HEK293 (cell line): ENCODE results near the gene RTTN.

Experiments
- CTCF ChIA-PET: fragments of 350-600 bp; formaldehyde crosslinking; extraction: SDS; loops from one replicate; lab custom pipeline; 2021; ENCODE audit warnings: antibody characterized with exemption; lab: Yijun Ruan, JAX
- POLR2A ChIA-PET: fragments of 300-600 bp; formaldehyde crosslinking; extraction: SDS; loops from one replicate; lab custom pipeline; 2020; ENCODE audit warnings: antibody characterized with exemption, inconsistent platforms; lab: Yijun Ruan, JAX
- H3K27ac ChIP-seq: fragments of 200-500 bp; sonication (Bioruptor generic); 2 replicates; pipeline ENCODE4 v1.5.1; 2014; ENCODE audit warnings: low read depth, low read length, control low read depth, inconsistent platforms; ENCODE audit errors: extremely low read depth
- H3K36me3 ChIP-seq, 2 experiments: fragments of 200-500 bp in 1 of 2; sonication (Bioruptor generic) in 1 of 2; 1 replicate in 1 of 2; 2 replicates in 1 of 2; pipeline ENCODE4 v1.5.1; 2014 to 2017; ENCODE audit warnings: inconsistent platforms in 2 of 2, low read length in 2 of 2; ENCODE audit not compliant: control insufficient read depth in 2 of 2, insufficient read depth in 1 of 2
- H3K4me1 ChIP-seq: fragments of 200-500 bp; sonication (Bioruptor generic); 2 replicates; pipeline ENCODE4 v1.5.1; 2014; ENCODE audit warnings: mild to moderate bottlenecking, low read length, inconsistent platforms; ENCODE audit not compliant: control insufficient read depth, insufficient read depth
- H3K4me3 ChIP-seq: 2 replicates; pipeline ENCODE4 v1.5.1; 2011; ENCODE audit warnings: low read depth, mild to moderate bottlenecking, control low read depth, low read length, moderate library complexity
- H3K9me3 ChIP-seq: fragments of 200-500 bp; sonication (Bioruptor generic); 2 replicates; pipeline ENCODE4 v1.5.1; 2014; ENCODE audit warnings: low read depth, low read length, inconsistent platforms; ENCODE audit not compliant: control insufficient read depth, insufficient read depth
- FEZF1 ChIP-seq: fragments of 450-650 bp; formaldehyde crosslinking; IDR thresholded peaks from 2 replicates; pipeline ENCODE4 v1.5.1; 2016; ENCODE audit warnings: missing biosample characterization, missing genetic modification characterization
- KLF9 ChIP-seq: fragments of 450-650 bp; formaldehyde crosslinking; IDR thresholded peaks from 2 replicates; pipeline ENCODE4 v1.5.1; 2016; ENCODE audit warnings: missing biosample characterization, missing genetic modification characterization, low read depth
- REPIN1 ChIP-seq: fragments of 450-650 bp; formaldehyde crosslinking; IDR thresholded peaks from 2 replicates; pipeline ENCODE4 v1.5.1; 2017; ENCODE audit warnings: missing biosample characterization, missing genetic modification characterization, low read depth
- ZNF184 ChIP-seq: fragments of 450-650 bp; IDR thresholded peaks from 2 replicates; pipeline ENCODE4 v1.5.1; 2018; ENCODE audit warnings: missing biosample characterization, mild to moderate bottlenecking, missing genetic modification characterization
- ZNF19 ChIP-seq: fragments of 450-650 bp; formaldehyde crosslinking; IDR thresholded peaks from 2 replicates; pipeline ENCODE4; 2016; ENCODE audit warnings: missing biosample characterization, missing genetic modification characterization, low read depth
- ZNF214 ChIP-seq: fragments of 450-650 bp; formaldehyde crosslinking; IDR thresholded peaks from 2 replicates; pipeline ENCODE4 v1.5.1; 2017; ENCODE audit warnings: missing biosample characterization, mild to moderate bottlenecking, missing genetic modification characterization, borderline replicate concordance
- ZNF324 ChIP-seq: fragments of 450-650 bp; formaldehyde crosslinking; IDR thresholded peaks from 2 replicates; pipeline ENCODE4 v1.5.1; 2016; ENCODE audit warnings: missing biosample characterization, missing genetic modification characterization
- ZNF354C ChIP-seq: fragments of 450-650 bp; formaldehyde crosslinking; IDR thresholded peaks from 2 replicates; pipeline ENCODE4 v1.5.1; 2016; ENCODE audit warnings: missing biosample characterization, missing genetic modification characterization, low read depth, borderline replicate concordance
- ZNF426 ChIP-seq: fragments of 450-650 bp; formaldehyde crosslinking; IDR thresholded peaks from 2 replicates; pipeline ENCODE4 v1.5.1; 2017; ENCODE audit warnings: missing biosample characterization, missing genetic modification characterization, mild to moderate bottlenecking, inconsistent platforms, moderate library complexity
- ZNF629 ChIP-seq: fragments of 450-650 bp; formaldehyde crosslinking; IDR thresholded peaks from 2 replicates; pipeline ENCODE4 v1.5.1; 2017; ENCODE audit warnings: missing biosample characterization, missing genetic modification characterization
- ZNF843 ChIP-seq: fragments of 450-650 bp; formaldehyde crosslinking; IDR thresholded peaks from 2 replicates; pipeline ENCODE4 v1.5.1; 2016; ENCODE audit warnings: missing biosample characterization, missing genetic modification characterization
- ZSCAN23 ChIP-seq: fragments of 450-650 bp; formaldehyde crosslinking; IDR thresholded peaks from 2 replicates; pipeline ENCODE4 v1.5.1; 2016; ENCODE audit warnings: missing biosample characterization, missing genetic modification characterization
- TF ChIP-seq, protein P1 (sequence below): fragments of 450-650 bp; formaldehyde crosslinking; IDR thresholded peaks from 2 replicates; pipeline ENCODE4 v1.5.0; 2017; ENCODE audit warnings: missing biosample characterization, missing genetic modification characterization, borderline replicate concordance
- TF ChIP-seq, protein P2 (sequence below): fragments of 450-650 bp; formaldehyde crosslinking; IDR thresholded peaks from 2 replicates; pipeline ENCODE4 v1.5.1; 2016; ENCODE audit warnings: missing biosample characterization, missing genetic modification characterization, borderline replicate concordance

Gene RTTN

GRCh38 chr18:70190529-70190928 is 15.0 kb downstream of the RTTN start (continued):
- TF ChIP-seq, protein P1, sequence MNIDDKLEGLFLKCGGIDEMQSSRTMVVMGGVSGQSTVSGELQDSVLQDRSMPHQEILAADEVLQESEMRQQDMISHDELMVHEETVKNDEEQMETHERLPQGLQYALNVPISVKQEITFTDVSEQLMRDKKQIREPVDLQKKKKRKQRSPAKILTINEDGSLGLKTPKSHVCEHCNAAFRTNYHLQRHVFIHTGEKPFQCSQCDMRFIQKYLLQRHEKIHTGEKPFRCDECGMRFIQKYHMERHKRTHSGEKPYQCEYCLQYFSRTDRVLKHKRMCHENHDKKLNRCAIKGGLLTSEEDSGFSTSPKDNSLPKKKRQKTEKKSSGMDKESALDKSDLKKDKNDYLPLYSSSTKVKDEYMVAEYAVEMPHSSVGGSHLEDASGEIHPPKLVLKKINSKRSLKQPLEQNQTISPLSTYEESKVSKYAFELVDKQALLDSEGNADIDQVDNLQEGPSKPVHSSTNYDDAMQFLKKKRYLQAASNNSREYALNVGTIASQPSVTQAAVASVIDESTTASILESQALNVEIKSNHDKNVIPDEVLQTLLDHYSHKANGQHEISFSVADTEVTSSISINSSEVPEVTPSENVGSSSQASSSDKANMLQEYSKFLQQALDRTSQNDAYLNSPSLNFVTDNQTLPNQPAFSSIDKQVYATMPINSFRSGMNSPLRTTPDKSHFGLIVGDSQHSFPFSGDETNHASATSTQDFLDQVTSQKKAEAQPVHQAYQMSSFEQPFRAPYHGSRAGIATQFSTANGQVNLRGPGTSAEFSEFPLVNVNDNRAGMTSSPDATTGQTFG (tag by site-specific recombination): no peak
- TF ChIP-seq FEZF1 (tag by site-specific recombination) (no peak), ZNF214 (tag by site-specific recombination) (no peak), ZNF843 (tag by site-specific recombination) (no peak), ZNF354C (tag by site-specific recombination) (no peak), ZSCAN23 (tag by site-specific recombination) (no peak), ZNF184 (tag by site-specific recombination) (no peak), KLF9 (tag by site-specific recombination) (no peak), ZNF426 (tag by site-specific recombination) (no peak), REPIN1 (tag by site-specific recombination) (no peak)
- TF ChIP-seq, protein P2, sequence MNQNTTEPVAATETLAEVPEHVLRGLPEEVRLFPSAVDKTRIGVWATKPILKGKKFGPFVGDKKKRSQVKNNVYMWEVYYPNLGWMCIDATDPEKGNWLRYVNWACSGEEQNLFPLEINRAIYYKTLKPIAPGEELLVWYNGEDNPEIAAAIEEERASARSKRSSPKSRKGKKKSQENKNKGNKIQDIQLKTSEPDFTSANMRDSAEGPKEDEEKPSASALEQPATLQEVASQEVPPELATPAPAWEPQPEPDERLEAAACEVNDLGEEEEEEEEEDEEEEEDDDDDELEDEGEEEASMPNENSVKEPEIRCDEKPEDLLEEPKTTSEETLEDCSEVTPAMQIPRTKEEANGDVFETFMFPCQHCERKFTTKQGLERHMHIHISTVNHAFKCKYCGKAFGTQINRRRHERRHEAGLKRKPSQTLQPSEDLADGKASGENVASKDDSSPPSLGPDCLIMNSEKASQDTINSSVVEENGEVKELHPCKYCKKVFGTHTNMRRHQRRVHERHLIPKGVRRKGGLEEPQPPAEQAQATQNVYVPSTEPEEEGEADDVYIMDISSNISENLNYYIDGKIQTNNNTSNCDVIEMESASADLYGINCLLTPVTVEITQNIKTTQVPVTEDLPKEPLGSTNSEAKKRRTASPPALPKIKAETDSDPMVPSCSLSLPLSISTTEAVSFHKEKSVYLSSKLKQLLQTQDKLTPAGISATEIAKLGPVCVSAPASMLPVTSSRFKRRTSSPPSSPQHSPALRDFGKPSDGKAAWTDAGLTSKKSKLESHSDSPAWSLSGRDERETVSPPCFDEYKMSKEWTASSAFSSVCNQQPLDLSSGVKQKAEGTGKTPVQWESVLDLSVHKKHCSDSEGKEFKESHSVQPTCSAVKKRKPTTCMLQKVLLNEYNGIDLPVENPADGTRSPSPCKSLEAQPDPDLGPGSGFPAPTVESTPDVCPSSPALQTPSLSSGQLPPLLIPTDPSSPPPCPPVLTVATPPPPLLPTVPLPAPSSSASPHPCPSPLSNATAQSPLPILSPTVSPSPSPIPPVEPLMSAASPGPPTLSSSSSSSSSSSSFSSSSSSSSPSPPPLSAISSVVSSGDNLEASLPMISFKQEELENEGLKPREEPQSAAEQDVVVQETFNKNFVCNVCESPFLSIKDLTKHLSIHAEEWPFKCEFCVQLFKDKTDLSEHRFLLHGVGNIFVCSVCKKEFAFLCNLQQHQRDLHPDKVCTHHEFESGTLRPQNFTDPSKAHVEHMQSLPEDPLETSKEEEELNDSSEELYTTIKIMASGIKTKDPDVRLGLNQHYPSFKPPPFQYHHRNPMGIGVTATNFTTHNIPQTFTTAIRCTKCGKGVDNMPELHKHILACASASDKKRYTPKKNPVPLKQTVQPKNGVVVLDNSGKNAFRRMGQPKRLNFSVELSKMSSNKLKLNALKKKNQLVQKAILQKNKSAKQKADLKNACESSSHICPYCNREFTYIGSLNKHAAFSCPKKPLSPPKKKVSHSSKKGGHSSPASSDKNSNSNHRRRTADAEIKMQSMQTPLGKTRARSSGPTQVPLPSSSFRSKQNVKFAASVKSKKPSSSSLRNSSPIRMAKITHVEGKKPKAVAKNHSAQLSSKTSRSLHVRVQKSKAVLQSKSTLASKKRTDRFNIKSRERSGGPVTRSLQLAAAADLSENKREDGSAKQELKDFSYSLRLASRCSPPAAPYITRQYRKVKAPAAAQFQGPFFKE (tag by site-specific recombination): no peak

GRCh38 chr18:70188113-70188512 is 17.4 kb downstream of the RTTN start:
- TF ChIP-seq ZNF324 (tag by site-specific recombination): no peak
- peaks cover 68 to 77% of the 10 kb centered on the region in 2 experiments for H3K36me3 ChIP-seq
- no peaks in the 10 kb centered on the region for H3K9me3 ChIP-seq
- H3K27ac ChIP-seq: no peak overlapping the region
- ChIA-PET CTCF (interaction anchor here (13.3 kb wide), 1 partner anchor 263 kb away, joined by 208 read pairs; no protein-coding TSS in a partner anchor), POLR2A (no interaction called here)
- no peak overlapping the region for H3K4me3 ChIP-seq
- H3K4me1 ChIP-seq: no peaks in the 10 kb centered on the region

DNA sequence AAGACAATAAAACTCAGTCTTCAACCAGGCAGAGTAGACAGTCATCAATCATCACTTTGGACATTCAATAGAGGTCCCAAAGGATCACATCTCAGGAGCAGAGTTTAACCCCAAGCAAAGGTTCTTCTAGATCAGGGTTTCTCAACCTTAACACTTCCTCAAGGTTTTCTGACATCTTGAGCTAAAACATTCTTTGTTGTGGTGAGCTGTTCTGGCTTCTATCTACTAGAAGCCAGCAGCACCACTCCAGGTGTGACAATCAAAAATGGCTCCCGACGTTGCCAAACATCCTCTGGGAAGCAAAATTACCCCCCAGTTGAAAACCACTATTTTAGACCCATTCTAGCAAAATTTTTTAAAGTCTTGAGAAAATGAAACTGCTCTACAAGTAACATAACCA is 22.0 kb downstream of the RTTN start:
- TF ChIP-seq ZNF629: no peak
- TF ChIP-seq ZNF19 (tag by site-specific recombination): no peak
- ChIA-PET POLR2A (no interaction called here), CTCF (interaction anchor here (0.6 to 1.9 kb wide), 6 partner anchors 12 to 272 kb away, joined by 3 to 14 read pairs (median 4); no protein-coding TSS in a partner anchor)
- H3K9me3 ChIP-seq: no peaks in the 10 kb centered on the region
- H3K4me1 ChIP-seq: 0 out of 2 replicates have a peak, but pooled peaks cover 2% of the 10 kb centered on the region
- H3K27ac ChIP-seq: no peak overlapping the region
- H3K36me3 ChIP-seq: peaks cover 38 to 40% of the 10 kb centered on the region in 2 experiments
- H3K4me3 ChIP-seq: no peak overlapping the region
